KOPT-K1 (cell line): ENCODE data around the gene DOCK3.

ENCODE experiments used
- H3K27ac ChIP-seq: fragments of 200-600 bp; sonication (generic); 2 replicates; pipeline ENCODE4 v1.5.1; 2016; ENCODE audit warnings: antibody characterized with exemption, mild to moderate bottlenecking, low read depth, low read length; ENCODE audit not compliant: poor library complexity, severe bottlenecking
- H3K36me3 ChIP-seq: fragments of 200-600 bp; sonication (generic); 2 replicates; pipeline ENCODE4 v1.5.1; 2017; ENCODE audit warnings: antibody characterized with exemption, mild to moderate bottlenecking, low read length, moderate library complexity; ENCODE audit not compliant: insufficient read depth
- H3K9me3 ChIP-seq: fragments of 200-600 bp; sonication (generic); 2 replicates; pipeline ENCODE4 v1.5.1; 2017; ENCODE audit warnings: antibody characterized with exemption, low read length, mild to moderate bottlenecking; ENCODE audit not compliant: insufficient read depth, poor library complexity, severe bottlenecking

The DOCK3 gene

DNA sequence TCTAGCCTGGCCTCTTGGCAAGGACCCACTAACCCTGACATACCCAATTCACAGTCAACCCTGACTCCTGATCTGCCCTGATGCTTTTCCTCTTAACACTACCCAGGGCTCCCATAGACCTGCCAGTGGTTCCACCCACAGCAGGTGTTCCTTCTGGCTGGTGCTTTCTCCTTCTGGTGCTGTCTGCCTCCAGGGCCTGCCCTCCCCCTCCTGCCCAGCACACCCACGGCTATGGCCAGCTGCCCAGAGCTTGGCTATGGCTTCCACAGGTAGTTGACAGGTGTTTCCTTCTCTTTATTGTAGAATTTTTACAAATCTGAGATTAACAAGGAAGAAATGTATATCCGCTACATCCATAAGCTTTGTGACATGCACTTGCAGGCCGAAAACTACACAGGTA is 663.9 kb downstream of the DOCK3 start:
- no peaks in the 10 kb centered on the region for H3K9me3 ChIP-seq
- H3K36me3 ChIP-seq = no peaks in the 10 kb centered on the region
- H3K27ac ChIP-seq = no peak overlapping the region

DNA sequence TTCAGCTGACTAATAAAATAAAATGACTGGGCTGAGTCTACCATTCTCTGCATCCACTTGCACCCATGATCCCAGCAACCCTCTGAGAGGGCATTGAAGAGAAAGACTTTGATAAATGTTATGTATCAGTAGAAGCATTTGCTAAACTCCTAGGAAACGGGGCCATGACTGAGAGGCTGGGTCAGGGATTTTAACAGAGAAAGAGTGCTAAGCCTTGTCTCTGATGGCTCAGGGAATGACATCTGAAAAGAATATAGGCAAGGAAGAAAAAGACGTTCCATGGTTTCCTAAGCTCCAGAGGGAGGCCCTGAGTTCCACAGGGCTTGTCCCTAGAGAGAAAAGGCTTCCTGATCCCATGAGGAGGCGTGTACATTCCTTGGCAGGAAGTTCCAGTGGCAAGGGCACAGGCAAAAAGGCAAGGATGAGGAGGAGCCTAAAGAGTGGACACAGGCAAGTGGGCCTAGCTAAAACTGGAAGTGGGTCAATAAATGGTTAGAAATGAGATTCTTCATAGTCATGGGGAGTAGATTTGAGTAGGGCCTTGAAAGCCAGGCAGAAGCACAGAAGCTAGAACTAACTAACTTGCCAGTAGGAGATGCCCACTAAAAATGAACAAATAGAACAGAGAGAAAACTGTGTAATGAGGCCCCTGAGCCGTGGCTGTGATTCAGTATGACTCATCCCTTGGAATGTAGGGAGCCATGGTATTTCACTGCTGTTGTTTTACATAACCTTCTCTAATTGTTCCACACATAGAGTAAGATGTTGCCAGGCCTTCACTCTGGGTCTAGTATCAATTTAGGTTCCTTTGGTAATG is 665.5 kb downstream of the DOCK3 start:
- no peaks in the 10 kb centered on the region for H3K36me3 ChIP-seq
- H3K27ac ChIP-seq = no peak overlapping the region

DNA sequence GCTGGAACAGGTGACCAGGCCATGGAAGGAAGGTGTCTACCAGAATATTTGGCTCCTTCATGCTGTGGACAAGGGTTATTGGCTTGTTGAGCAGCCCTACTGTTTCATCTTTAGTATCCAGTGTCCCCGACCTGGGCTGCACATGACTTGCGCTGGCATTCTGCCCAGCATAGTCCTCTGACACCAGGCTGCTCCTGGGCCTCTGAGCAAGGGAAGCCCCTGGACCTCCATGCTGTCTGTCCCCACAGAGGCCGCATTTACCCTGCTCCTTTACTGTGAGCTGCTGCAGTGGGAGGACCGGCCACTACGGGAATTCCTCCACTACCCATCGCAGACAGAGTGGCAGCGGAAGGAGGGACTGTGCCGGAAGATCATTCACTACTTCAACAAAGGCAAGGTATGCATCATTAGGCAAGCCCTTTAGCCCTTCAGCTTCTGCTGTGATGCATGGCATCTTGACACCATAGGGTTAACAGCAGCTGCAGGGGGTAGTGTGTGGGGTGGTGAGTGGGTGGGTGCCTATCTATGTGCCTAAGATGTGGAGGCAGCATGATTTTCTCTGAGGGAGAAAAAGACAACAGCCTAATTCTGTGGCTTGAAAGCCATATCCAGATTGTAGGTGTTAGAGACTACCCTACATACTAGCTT is 666.4 kb downstream of the DOCK3 start:
- no peaks in the 10 kb centered on the region for H3K9me3 ChIP-seq
- no peaks in the 10 kb centered on the region for H3K36me3 ChIP-seq
- no peak overlapping the region for H3K27ac ChIP-seq

More for the DNA sequence above, 665.5 kb downstream of the DOCK3 start:
- H3K9me3 ChIP-seq = no peaks in the 10 kb centered on the region

DNA sequence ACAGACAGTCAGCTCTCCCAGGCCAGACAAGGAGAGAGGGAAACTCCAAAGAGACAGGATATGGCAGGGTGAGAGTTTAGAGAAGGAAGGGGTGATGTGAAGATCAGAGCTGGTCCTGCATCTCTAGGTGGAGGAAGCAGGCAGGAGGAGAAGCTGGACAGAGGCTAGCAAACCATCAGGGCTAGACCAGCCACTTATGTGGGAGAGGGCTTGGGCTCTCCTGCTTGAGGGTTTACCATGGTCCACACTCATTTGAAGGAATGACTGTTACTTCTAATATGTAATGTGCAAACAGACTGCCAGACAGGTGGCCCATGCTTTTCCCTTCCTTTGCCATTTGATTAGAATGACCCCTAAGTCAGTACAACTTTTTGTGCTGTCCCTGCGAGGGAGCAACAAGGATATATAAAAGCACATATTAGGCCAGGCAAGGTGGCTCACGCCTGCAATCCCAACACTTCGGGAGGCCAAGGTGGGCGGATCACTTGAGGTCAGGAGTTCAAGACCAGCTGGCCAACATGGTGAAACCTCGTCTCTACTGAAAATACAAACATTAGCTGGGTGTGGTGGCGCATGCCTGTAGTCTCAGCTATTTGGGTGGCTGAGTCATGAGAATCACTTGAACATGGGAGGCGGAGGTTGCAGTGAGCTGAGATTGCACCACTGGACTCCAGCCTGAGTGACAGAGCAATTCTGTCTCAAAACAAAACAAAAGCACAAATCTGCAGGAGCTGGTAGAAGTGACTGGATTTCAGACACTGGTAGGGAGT is 669.4 kb downstream of the DOCK3 start:
- Histone ChIP-seq H3K9me3 (no peaks in the 10 kb centered on the region), H3K36me3 (no peaks in the 10 kb centered on the region), H3K27ac (no peak overlapping the region)

DNA sequence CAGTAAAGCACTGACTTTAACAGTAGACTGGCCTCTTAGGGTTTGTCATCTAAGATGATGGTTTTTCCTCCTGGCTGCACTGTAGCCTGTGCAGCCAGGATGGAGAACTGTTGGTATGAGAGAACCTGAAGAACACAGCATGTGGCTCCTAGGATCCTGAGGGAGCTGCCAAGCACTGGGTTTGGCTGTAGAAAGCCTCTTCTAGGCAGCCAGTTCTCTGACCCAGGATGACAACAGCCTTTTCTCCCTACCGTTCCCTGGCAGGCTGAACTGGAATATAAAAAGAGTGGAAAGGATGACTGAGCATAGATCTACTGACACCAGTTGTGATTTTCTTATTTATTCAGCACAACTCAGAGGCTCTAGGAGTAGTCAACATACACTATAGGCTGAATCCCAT is 676.0 kb downstream of the DOCK3 start:
- H3K9me3 ChIP-seq = no peaks in the 10 kb centered on the region

DNA sequence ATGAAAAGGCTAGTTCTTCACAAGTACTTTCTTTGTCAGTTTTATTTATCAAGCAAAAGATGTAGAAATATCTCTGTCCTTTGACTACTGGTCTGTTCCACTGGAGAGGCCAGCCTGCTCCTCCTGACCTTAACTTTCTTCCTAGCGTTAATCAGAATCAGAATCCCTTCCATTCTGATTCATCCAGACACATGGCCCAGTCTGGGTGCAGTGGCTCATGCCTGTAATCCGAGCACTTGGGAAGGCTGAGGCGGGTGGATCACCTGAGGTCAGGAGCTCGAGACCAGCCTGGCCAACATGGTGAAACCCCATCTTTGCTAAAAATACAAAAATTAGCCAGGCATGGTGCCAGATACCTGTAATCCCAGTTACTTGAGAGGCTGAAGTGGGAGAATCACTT is 678.4 kb downstream of the DOCK3 start:
- H3K27ac ChIP-seq = no peak overlapping the region
- H3K9me3 ChIP-seq = no peaks in the 10 kb centered on the region
- no peaks in the 10 kb centered on the region for H3K36me3 ChIP-seq

More for the DNA sequence above, 676.0 kb downstream of the DOCK3 start:
- H3K36me3 ChIP-seq = no peaks in the 10 kb centered on the region
- H3K27ac ChIP-seq = no peak overlapping the region

DNA sequence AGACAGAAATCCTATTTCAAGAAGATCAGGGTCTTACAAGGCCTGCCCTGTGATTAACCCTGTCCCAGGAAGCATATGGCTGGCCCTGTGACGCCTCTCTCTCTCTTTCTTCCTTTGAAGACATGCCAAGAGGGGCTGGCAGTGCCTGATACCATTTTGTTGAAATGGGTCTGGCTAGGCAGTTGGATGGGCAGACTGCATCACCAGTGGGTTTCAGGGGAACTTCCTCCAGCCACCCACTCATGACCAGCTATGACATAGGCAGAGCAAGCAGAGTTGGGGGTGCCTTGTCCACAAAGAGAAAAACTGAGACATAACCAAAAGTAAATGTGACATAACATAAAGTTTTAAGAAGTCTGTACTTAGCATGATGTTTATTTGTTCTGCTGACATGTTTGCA is 679.0 kb downstream of the DOCK3 start:
- Histone ChIP-seq H3K27ac (no peak overlapping the region), H3K36me3 (no peaks in the 10 kb centered on the region), H3K9me3 (no peaks in the 10 kb centered on the region)

DNA sequence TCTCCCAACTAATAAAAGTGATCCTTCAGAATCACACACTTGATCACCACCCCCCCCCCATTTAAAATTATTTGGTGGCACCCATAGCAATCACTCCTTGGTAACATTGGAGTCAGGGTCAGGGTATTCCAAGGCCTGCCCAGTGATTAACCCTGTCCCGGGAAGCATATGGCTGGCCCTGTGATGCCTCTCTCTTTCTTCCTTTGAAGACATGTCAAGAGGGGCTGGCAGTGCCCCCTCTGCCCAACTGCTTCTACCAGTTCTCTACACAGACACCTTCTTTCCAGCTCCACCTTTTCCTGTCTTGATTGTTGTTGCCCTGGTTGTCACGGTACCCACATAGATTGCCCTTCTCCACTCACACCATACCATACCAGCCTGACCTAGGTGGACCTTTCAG is 679.4 kb downstream of the DOCK3 start:
- Histone ChIP-seq H3K27ac (no peak overlapping the region), H3K36me3 (no peaks in the 10 kb centered on the region), H3K9me3 (no peaks in the 10 kb centered on the region)

DNA sequence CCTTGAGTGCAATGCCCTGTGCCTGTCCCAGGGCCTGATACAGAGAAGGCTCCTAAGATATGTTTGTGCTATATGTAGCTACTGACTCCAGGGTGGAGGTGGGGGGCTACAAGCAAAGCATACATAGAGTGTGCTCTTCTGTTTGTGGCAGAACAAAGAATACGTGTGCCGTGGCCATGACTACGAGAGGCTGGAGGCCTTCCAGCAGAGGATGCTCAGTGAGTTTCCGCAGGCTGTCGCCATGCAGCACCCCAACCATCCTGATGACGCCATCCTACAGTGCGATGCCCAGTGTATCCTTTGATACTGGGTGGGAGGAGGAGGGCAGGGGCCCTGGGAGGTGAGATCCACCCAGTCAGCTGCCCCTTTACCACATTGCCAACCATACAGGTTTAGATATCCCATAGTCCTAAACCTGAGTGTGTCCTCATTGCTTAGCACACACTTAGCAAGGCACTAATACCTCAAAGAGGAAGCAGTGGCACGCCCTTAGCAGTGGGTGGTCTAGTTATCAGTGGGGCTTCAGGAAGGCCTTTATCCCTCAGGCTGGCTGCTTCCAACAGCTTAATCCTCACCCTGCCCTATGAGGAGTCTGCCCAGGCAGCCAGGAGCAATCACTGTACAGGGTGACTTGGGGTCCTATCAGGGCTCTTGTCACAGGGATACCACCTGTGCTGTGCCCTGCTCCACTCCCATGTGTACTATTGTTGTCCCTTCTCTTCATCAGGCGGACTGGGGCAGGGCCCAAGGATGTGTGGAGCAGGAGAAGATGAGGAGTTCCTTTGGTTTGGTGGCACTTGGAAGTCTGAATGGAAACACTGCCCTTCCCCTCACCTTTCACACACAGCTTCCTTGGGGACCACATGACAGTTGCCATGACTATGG is 680.2 kb downstream of the DOCK3 start:
- Histone ChIP-seq H3K27ac (no peak overlapping the region), H3K9me3 (no peaks in the 10 kb centered on the region), H3K36me3 (no peaks in the 10 kb centered on the region)

DNA sequence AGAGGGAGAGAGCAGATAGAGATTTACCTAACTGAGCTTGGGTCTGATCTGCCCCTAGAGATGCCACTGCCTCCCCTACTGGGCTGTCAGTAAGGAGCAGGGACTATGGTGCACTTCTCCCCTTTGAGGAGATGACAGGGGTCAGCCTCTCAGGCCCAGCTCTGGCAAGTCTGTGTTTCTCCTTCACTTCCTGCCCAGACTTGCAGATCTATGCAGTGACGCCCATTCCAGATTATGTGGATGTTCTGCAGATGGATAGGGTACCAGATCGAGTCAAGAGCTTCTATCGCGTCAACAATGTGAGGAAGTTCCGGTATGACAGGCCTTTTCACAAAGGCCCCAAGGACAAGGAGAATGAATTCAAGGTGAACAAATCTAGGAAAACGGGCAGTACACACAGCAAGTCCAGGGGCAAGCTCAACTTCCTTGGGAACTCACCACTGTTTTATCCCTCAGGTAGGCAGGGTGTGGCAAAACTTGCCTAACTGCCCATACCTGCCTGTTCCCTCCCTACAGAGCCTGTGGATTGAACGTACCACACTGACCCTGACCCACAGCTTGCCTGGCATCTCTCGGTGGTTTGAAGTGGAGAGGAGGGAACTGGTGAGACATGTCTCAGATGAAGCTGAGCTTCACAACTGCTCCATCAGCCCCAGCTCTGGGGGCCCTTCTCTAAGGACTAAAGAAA is 681.3 kb downstream of the DOCK3 start:
- Histone ChIP-seq H3K9me3 (no peaks in the 10 kb centered on the region), H3K36me3 (no peaks in the 10 kb centered on the region), H3K27ac (no peak overlapping the region)

DNA sequence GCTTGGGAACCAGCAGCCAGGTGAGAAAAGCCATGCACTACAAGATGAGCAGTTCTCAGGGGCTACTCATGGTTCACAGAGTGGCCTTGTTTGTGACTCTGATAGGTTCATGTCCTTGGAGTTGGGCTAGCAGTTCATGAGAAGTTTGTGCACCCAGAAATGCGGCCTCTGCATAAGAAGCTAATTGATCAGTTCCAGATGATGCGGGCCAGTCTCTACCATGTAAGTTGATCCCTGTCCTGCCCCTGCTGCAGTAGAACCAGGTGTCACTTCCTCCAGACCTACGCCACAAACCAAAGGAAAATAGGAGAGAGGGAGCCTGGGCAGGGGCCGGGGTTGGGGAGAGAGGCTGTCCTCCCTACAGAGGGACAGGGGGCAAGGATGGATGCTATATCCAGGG is 683.1 kb downstream of the DOCK3 start:
- H3K9me3 ChIP-seq = no peaks in the 10 kb centered on the region
- no peaks in the 10 kb centered on the region for H3K36me3 ChIP-seq
- no peak overlapping the region for H3K27ac ChIP-seq

DNA sequence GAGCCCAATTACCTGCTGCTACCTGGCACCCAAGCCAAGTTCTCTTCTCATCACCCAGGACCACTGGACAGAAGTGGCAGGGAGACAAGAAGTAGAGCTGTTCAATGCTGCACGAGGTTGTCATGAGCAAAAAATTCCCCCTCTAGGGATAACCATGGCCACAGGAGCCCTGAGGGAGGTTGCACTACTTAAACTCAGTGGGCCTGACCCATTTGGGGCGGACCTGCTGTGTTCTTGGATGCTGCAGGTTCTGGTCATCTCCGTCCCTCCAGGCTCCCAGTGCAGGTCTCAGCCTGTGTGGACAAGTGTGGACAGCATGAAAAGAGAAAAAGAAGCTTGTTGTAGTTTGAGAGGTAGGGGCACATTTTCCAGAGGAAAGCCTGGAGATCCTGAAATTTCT is 684.3 kb downstream of the DOCK3 start:
- H3K27ac ChIP-seq = no peak overlapping the region
- no peaks in the 10 kb centered on the region for H3K36me3 ChIP-seq
- no peaks in the 10 kb centered on the region for H3K9me3 ChIP-seq

DNA sequence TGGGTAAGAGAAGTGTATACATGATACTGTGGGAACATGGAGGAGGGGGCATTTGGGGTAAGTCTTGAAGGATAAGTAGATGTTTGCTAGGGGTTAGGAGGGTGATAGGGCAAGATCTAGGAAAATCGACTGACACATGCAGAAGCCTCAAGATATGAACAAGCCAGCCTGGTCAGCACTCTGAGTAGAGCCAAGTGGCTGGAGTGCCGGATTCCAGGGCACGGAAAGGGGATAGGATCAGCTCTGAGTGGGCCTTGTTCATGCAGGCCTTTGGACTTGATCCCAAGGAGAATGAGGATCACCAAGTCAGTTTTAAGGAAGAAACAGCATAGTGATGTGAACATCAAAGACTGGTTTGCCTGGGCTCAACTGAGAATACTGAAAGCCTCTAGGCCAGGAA is 686.1 kb downstream of the DOCK3 start:
- Histone ChIP-seq H3K9me3 (no peaks in the 10 kb centered on the region), H3K36me3 (no peaks in the 10 kb centered on the region), H3K27ac (no peak overlapping the region)

DNA sequence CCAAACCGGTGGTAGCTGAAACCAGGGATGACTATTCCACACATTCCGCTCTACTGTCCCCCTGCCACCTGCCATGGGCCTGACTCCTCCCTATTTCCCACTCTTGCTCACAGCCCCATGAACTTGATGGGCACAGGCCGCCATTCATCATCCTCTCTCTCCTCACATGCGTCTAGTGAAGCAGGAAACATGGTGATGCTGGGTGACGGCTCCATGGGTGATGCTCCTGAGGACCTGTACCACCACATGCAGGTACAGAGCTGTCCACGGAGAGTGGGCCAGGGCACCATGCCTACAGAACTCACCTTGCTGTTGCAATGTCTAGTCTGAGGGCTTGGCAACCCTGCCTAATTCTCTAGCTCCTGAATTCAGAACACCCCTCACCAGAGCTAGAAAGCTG is 687.0 kb downstream of the DOCK3 start:
- no peak overlapping the region for H3K27ac ChIP-seq
- H3K36me3 ChIP-seq = no peaks in the 10 kb centered on the region
- no peaks in the 10 kb centered on the region for H3K9me3 ChIP-seq
